GM12878 (cell line): ENCODE results near the gene TXNDC15. TPM values are rescaled to one million over a fixed set of nuclear protein-coding genes. Genes with fewer than 3 reads are reported as not detected.
A peak's percentile ranks its signal among the peaks of the same experiment; 100 is the strongest.

ENCODE experiments used
- BRCA1 ChIP-seq: IDR thresholded peaks from 2 replicates; pipeline ENCODE4 v1.6.1; 2011; ENCODE audit warnings: low read depth, low read length, improper control_type of control experiment
- DPF2 ChIP-seq: fragments of 450-650 bp; IDR thresholded peaks from 2 replicates; pipeline ENCODE4 v1.6.1; 2017; ENCODE audit warnings: mild to moderate bottlenecking
- EZH2 ChIP-seq: IDR thresholded peaks from 2 replicates; pipeline ENCODE4 v1.6.1; 2012; ENCODE audit warnings: low read depth, mild to moderate bottlenecking, control low read depth, inconsistent platforms, low read length, borderline replicate concordance; ENCODE audit not compliant: control insufficient read depth
- GABPA ChIP-seq: IDR thresholded peaks from 2 replicates; pipeline ENCODE4 v1.6.1; 2014; ENCODE audit warnings: antibody characterized with exemption, low read depth, mild to moderate bottlenecking, inconsistent platforms
- HDGF ChIP-seq: fragments of 450-650 bp; IDR thresholded peaks from 2 replicates; pipeline ENCODE4 v1.6.1; 2016; ENCODE audit warnings: antibody characterized with exemption
- MEF2A ChIP-seq: IDR thresholded peaks from 2 replicates; pipeline ENCODE4 v1.6.1; 2011; ENCODE audit warnings: low read depth, mild to moderate bottlenecking, low read length, moderate library complexity; ENCODE audit not compliant: insufficient read depth
- NR2C1 ChIP-seq: fragments of 450-650 bp; IDR thresholded peaks from 2 replicates; pipeline ENCODE4 v1.6.1; 2017; ENCODE audit warnings: antibody characterized with exemption, mild to moderate bottlenecking, moderate library complexity
- RB1 ChIP-seq: fragments of 450-650 bp; formaldehyde crosslinking; IDR thresholded peaks from 2 replicates; pipeline ENCODE4 v1.6.1; 2017; ENCODE audit warnings: mild to moderate bottlenecking, borderline replicate concordance
- RCOR1 ChIP-seq: conservative IDR thresholded peaks from 2 replicates; pipeline ENCODE4 v1.6.1; 2012; ENCODE audit warnings: low read depth, low read length, improper control_type of control experiment
- SIN3A ChIP-seq: IDR thresholded peaks from 2 replicates; pipeline ENCODE4 v1.6.1; 2012; ENCODE audit warnings: low read depth, low read length, improper control_type of control experiment
- SREBF2 ChIP-seq: IDR thresholded peaks from 2 replicates; pipeline ENCODE4 v1.6.1; 2012; ENCODE audit warnings: mild to moderate bottlenecking, low read length
- STAT1 ChIP-seq: fragments of 450-650 bp; conservative IDR thresholded peaks from 2 replicates; pipeline ENCODE4 v1.6.1; 2014; ENCODE audit warnings: antibody characterized with exemption, mild to moderate bottlenecking
- ZNF217 ChIP-seq: fragments of 450-650 bp; IDR thresholded peaks from 2 replicates; pipeline ENCODE4 v1.6.1; 2017; ENCODE audit warnings: antibody characterized with exemption, mild to moderate bottlenecking
- ZSCAN29 ChIP-seq: fragments of 450-650 bp; IDR thresholded peaks from 2 replicates; pipeline ENCODE4 v1.6.1; 2017; ENCODE audit warnings: mild to moderate bottlenecking, moderate library complexity
- polyA plus RNA-seq, 11 experiments: library from polyadenylated mRNA; depleted of rRNA in 4 of 11; unstranded in 6 of 11; stranded (reverse) in 5 of 11; fragments of >200 nt; fragmentation: Nextera tagmentation in 4 of 11; fragmentation: Illumina TruSeq in 1 of 11; extraction: Ambion mirVana in 4 of 11; extraction: Trizol in 1 of 11; gene quantifications; 1 replicate in 1 of 11; 2 replicates in 10 of 11; pipeline versions ENCODE4 v1.2.1 to v1.2.3, GENCODE V29; 2011 to 2016; ENCODE audit warnings: inconsistent platforms in 2 of 11, missing spikeins in 2 of 11, low read depth in 1 of 11
- total RNA-seq, 4 experiments: library from RNA; depleted of rRNA in 3 of 4; stranded (reverse); fragments of >200 nt in 3 of 4; fragmentation: Illumina TruSeq in 1 of 4; extraction: Trizol in 1 of 4; gene quantifications; 2 replicates each; pipeline versions ENCODE4 v1.2.1 to v1.2.3, GENCODE V29; 2013 to 2021
- TF ChIP-seq, protein P1 (sequence below): fragments of 450-650 bp; IDR thresholded peaks from 2 replicates; pipeline ENCODE4 v1.6.1; 2017; ENCODE audit warnings: antibody characterized with exemption, mild to moderate bottlenecking, moderate library complexity
- TF ChIP-seq, protein P2 (sequence below): fragments of 450-650 bp; IDR thresholded peaks from 2 replicates; pipeline ENCODE4 v1.6.1; 2017; ENCODE audit warnings: mild to moderate bottlenecking, low read depth, inconsistent platforms; ENCODE audit not compliant: poor library complexity, severe bottlenecking
- TF ChIP-seq, protein P3 (sequence below): fragments of 450-650 bp; IDR thresholded peaks from 2 replicates; pipeline ENCODE4 v1.6.1; 2016; ENCODE audit warnings: mild to moderate bottlenecking, moderate library complexity, borderline replicate concordance
- TF ChIP-seq, protein P4 (sequence below): IDR thresholded peaks from 2 replicates; pipeline ENCODE4 v1.6.1; 2012; ENCODE audit warnings: low read depth, low read length, improper control_type of control experiment
- TF ChIP-seq, protein P5 (sequence below): IDR thresholded peaks from 2 replicates; pipeline ENCODE4 v1.6.1; 2012; ENCODE audit warnings: low read depth, low read length, improper control_type of control experiment

Gene TXNDC15
- total and polyA plus RNA-seq, 10 of the 15 experiments (the other 5 are each of a cell fraction or from before 2014, with no cell fraction given), result 8.1 to 60.6 (median 38.1) TPM

DNA sequence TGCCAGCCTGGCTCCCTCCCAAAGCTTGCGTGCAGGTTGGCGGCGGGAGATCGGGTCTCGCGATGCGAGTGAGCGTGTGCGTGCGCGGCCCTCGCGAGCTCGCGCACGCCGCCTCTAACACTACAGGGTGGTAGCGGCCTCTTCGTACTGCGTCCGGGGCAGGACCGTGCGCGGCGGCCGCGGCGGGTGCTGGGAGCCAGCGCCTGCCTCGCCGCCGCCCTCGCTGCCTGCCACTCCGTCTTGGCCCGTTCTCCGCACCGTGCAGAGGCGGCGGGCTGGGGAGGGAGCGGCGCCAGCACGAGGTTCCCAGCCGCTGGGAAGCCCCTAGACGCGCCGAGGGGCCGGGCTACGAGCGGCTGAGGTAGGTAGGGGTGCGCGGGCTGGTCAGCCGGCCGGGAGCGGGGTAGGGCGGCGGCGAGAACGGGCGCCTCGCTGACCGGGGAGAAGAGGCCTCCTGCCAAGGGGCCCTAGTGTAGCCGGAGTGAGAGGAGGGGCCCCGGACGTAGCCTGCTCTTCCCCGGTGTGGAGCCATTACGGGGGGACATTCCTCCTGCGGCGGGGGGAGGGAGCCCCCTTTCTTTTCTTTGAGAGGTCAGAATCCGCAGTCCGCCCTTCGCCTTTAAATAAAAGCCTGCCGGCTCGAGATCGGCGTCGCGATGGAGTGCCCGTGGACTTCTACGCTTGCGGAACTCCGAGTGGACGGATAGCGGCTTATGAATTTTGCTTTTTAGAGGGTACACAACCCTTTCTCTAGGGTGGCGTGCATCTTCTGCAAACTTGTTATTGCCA, 28.1 kb upstream of the TXNDC15 start, which contains the start of gene C5orf24 (continued):
- TF ChIP-seq GABPA (no peak), HDGF (no peak), MEF2A (no peak), EZH2 (no peak), RB1 (peak; percentile 96; the same call in 1 of the 2 replicates), RCOR1 (peak; percentile 95; the same call in 1 of the 2 replicates), NR2C1 (peak; percentile 91), DPF2 (peak; percentile 89), ZNF217 (peak; percentile 31; the same call in 1 of the 2 replicates), STAT1 (no peak; the same call in 1 of the 2 replicates), SIN3A (peak; percentile 53; the same call in 1 of the 2 replicates), BRCA1 (peak; percentile 91), ZSCAN29 (no peak), SREBF2 (no peak)
- TF ChIP-seq, protein P1, sequence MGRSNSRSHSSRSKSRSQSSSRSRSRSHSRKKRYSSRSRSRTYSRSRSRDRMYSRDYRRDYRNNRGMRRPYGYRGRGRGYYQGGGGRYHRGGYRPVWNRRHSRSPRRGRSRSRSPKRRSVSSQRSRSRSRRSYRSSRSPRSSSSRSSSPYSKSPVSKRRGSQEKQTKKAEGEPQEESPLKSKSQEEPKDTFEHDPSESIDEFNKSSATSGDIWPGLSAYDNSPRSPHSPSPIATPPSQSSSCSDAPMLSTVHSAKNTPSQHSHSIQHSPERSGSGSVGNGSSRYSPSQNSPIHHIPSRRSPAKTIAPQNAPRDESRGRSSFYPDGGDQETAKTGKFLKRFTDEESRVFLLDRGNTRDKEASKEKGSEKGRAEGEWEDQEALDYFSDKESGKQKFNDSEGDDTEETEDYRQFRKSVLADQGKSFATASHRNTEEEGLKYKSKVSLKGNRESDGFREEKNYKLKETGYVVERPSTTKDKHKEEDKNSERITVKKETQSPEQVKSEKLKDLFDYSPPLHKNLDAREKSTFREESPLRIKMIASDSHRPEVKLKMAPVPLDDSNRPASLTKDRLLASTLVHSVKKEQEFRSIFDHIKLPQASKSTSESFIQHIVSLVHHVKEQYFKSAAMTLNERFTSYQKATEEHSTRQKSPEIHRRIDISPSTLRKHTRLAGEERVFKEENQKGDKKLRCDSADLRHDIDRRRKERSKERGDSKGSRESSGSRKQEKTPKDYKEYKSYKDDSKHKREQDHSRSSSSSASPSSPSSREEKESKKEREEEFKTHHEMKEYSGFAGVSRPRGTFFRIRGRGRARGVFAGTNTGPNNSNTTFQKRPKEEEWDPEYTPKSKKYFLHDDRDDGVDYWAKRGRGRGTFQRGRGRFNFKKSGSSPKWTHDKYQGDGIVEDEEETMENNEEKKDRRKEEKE, result no peak
- TF ChIP-seq, protein P2, sequence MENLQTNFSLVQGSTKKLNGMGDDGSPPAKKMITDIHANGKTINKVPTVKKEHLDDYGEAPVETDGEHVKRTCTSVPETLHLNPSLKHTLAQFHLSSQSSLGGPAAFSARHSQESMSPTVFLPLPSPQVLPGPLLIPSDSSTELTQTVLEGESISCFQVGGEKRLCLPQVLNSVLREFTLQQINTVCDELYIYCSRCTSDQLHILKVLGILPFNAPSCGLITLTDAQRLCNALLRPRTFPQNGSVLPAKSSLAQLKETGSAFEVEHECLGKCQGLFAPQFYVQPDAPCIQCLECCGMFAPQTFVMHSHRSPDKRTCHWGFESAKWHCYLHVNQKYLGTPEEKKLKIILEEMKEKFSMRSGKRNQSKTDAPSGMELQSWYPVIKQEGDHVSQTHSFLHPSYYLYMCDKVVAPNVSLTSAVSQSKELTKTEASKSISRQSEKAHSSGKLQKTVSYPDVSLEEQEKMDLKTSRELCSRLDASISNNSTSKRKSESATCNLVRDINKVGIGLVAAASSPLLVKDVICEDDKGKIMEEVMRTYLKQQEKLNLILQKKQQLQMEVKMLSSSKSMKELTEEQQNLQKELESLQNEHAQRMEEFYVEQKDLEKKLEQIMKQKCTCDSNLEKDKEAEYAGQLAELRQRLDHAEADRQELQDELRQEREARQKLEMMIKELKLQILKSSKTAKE, result no peak
- TF ChIP-seq, protein P3, sequence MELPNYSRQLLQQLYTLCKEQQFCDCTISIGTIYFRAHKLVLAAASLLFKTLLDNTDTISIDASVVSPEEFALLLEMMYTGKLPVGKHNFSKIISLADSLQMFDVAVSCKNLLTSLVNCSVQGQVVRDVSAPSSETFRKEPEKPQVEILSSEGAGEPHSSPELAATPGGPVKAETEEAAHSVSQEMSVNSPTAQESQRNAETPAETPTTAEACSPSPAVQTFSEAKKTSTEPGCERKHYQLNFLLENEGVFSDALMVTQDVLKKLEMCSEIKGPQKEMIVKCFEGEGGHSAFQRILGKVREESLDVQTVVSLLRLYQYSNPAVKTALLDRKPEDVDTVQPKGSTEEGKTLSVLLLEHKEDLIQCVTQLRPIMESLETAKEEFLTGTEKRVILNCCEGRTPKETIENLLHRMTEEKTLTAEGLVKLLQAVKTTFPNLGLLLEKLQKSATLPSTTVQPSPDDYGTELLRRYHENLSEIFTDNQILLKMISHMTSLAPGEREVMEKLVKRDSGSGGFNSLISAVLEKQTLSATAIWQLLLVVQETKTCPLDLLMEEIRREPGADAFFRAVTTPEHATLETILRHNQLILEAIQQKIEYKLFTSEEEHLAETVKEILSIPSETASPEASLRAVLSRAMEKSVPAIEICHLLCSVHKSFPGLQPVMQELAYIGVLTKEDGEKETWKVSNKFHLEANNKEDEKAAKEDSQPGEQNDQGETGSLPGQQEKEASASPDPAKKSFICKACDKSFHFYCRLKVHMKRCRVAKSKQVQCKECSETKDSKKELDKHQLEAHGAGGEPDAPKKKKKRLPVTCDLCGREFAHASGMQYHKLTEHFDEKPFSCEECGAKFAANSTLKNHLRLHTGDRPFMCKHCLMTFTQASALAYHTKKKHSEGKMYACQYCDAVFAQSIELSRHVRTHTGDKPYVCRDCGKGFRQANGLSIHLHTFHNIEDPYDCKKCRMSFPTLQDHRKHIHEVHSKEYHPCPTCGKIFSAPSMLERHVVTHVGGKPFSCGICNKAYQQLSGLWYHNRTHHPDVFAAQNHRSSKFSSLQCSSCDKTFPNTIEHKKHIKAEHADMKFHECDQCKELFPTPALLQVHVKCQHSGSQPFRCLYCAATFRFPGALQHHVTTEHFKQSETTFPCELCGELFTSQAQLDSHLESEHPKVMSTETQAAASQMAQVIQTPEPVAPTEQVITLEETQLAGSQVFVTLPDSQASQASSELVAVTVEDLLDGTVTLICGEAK, result no peak
- TF ChIP-seq, protein P4, sequence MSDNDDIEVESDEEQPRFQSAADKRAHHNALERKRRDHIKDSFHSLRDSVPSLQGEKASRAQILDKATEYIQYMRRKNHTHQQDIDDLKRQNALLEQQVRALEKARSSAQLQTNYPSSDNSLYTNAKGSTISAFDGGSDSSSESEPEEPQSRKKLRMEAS, result peak; percentile 81; the same call in 1 of the 2 replicates
- TF ChIP-seq, protein P5, sequence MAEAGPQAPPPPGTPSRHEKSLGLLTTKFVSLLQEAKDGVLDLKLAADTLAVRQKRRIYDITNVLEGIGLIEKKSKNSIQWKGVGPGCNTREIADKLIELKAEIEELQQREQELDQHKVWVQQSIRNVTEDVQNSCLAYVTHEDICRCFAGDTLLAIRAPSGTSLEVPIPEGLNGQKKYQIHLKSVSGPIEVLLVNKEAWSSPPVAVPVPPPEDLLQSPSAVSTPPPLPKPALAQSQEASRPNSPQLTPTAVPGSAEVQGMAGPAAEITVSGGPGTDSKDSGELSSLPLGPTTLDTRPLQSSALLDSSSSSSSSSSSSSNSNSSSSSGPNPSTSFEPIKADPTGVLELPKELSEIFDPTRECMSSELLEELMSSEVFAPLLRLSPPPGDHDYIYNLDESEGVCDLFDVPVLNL, result peak; percentile 82
